ENCODE results near the gene TMTC1.

DNA sequence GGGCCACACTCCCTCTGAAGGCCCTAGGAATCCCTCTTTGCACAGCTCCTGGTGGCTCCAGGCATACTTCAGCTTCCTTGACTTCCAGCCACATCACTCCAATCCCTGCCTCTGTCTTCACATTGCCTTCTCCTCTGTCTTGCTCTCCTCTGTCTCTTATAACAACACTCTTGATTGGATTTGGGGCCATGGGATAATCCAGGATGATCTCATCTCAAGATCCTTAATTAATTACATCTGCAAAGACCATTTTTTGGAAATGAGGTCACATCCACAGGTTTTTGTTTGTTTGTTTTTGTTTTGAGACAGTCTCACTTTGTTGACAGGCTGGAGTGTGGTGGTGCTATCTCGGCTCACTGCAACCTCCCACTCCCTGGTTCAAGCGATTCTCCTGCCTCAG lies 88.7 kb downstream of the TMTC1 start:
- no peak for TF ChIP-seq CTCF (IDR thresholded peaks at IDR 0.05)
- TF ChIP-seq EZH2 (IDR thresholded peaks at IDR 0.05): no peak
- no peak for TF ChIP-seq EZH2phosphoT487 (IDR thresholded peaks at IDR 0.05)
